Fibroblast of pulmonary artery (primary cell): Measurements from ENCODE around the gene PSMC4.

Source experiments
- DNase-seq: peaks from one replicate; pipeline ENCODE4 v3.0.0-alpha.2; 2010; ENCODE audit warnings: low read depth
- H3K4me3 ChIP-seq: replicated peaks from 2 replicates; pipeline ENCODE4 v1.5.1; 2011; ENCODE audit warnings: low read depth, mild to moderate bottlenecking, control low read depth, low read length, moderate library complexity
- CTCF ChIP-seq: IDR thresholded peaks from 2 replicates; pipeline ENCODE4 v1.5.1; 2011; ENCODE audit warnings: mild to moderate bottlenecking, control low read depth, low read length, inconsistent platforms; ENCODE audit errors: missing control alignments

PSMC4 gene

GRCh38 chr19:39969266-39969665, 1.7 kb upstream of the PSMC4 start:
- DNase-seq = no peak
- no peak overlapping the region for H3K4me3 ChIP-seq
- no peak for TF ChIP-seq CTCF

GRCh38 chr19:39969681-39970424, 1.1 kb upstream of the PSMC4 start:
- no peak for DNase-seq
- H3K4me3 ChIP-seq = peak overlapping the region; percentile 99
- TF ChIP-seq CTCF = no peak

GRCh38 chr19:39970425-39970674, 615 bp upstream of the PSMC4 start:
- no peak for TF ChIP-seq CTCF
- H3K4me3 ChIP-seq = peak overlapping the region; percentile 99
- peak; percentile 41 for DNase-seq

GRCh38 chr19:39971380-39972035, 543 bp downstream of the PSMC4 start:
- no peak for DNase-seq
- no peak for TF ChIP-seq CTCF
- peak overlapping the region; percentile 99 for H3K4me3 ChIP-seq

GRCh38 chr19:39974377-39975155, 3.6 kb downstream of the PSMC4 start:
- TF ChIP-seq CTCF = no peak
- DNase-seq = no peak
- no peak overlapping the region for H3K4me3 ChIP-seq

GRCh38 chr19:39982883-39983282, 11.9 kb downstream of the PSMC4 start:
- no peak for TF ChIP-seq CTCF
- no peak overlapping the region for H3K4me3 ChIP-seq
- no peak for DNase-seq
